Measurements from ENCODE around the gene VTI1A. TPM values are rescaled to one million over a fixed set of nuclear protein-coding genes. Genes with fewer than 3 reads are reported as not detected.

The VTI1A gene
- total RNA-seq, 2 donors from 2014 or later: 53.3 to 57.5 TPM

DNA sequence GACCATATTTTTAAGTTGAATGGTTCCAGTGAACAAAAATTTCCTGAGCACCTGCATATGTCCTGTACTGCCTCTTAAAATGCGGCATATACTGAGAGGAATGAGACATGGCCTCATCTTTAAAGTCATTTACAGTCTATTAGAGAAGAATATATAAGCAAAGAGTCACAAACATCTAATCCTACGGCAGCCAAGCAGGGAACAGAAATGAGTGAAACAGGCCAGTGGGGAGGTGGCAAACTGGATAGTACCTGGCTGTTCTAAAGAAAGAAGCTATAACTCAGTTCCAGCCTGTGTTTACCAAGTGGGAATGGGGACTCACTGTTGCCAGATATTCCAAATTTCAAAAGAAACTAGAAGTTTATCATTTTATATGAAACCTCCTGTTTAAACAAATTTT is 211.4 kb downstream of the VTI1A start:
- no peaks in the 10 kb centered on the region for H3K9me3 ChIP-seq
- H3K36me3 ChIP-seq: no peaks in the 10 kb centered on the region
- no peak overlapping the region for H3K4me3 ChIP-seq
- TF ChIP-seq POLR2AphosphoS5 (IDR thresholded peaks at IDR 0.05): no peak
- no peak for TF ChIP-seq POLR2A (IDR thresholded peaks at IDR 0.05)
- DNase-seq (ENCODE audit: low spot score): no peak
- 61% methylated on average over 2 of the region's 2 CpGs for WGBS
- H3K27me3 ChIP-seq (replicated peaks; ENCODE audit: insufficient read depth): no peaks in the 10 kb centered on the region
- H3K27ac ChIP-seq: no peak overlapping the region
- H3K4me1 ChIP-seq (replicated peaks): no peaks in the 10 kb centered on the region
- intact Hi-C loops (cut with DNase I): no loop called here

DNA sequence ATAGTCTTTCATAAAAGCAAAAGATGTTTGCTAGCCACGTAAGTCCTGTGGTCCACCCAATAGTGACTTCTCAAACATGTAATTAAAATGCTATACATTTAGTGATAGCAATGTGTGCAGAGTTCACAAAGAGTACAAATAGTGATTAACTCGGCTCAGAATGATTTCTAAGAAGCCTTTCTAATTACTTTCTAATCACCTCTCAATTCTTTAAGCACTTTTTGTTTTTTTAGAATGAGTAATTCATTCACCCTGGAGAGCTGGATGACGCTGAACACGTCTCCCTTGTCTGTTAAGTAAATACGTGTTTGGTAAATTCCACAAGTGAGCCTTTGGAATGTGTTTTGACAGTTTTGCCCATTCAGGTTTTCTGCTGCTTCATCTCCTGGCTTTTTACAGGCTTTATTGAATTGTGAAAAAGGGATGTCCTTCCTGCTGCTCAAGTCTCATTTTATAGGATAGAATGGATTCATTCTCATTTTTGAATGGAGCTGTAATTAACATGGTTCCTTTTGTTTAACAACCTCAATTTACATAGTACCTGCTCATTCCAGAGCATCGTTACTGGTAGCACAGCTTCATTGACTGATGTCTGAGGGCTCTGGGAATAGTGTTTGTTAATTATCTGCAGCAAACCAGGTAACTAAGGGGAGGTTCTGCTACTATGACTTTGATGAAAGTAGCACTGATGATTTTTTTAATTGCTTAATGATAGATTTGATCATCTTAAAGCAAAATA is 212.1 kb downstream of the VTI1A start:
- Histone ChIP-seq H3K27me3 (replicated peaks; ENCODE audit: insufficient read depth) (no peaks in the 10 kb centered on the region), H3K4me3 (no peak overlapping the region), H3K9me3 (no peaks in the 10 kb centered on the region), H3K27ac (no peak overlapping the region), H3K36me3 (no peaks in the 10 kb centered on the region), H3K4me1 (replicated peaks) (no peaks in the 10 kb centered on the region)
- DNase-seq (ENCODE audit: low spot score): no peak
- 46% methylated on average over 6 of the region's 6 CpGs for WGBS
- TF ChIP-seq POLR2A (IDR thresholded peaks at IDR 0.05) (no peak), POLR2AphosphoS5 (IDR thresholded peaks at IDR 0.05) (no peak)
- TF ChIP-seq, protein P1, sequence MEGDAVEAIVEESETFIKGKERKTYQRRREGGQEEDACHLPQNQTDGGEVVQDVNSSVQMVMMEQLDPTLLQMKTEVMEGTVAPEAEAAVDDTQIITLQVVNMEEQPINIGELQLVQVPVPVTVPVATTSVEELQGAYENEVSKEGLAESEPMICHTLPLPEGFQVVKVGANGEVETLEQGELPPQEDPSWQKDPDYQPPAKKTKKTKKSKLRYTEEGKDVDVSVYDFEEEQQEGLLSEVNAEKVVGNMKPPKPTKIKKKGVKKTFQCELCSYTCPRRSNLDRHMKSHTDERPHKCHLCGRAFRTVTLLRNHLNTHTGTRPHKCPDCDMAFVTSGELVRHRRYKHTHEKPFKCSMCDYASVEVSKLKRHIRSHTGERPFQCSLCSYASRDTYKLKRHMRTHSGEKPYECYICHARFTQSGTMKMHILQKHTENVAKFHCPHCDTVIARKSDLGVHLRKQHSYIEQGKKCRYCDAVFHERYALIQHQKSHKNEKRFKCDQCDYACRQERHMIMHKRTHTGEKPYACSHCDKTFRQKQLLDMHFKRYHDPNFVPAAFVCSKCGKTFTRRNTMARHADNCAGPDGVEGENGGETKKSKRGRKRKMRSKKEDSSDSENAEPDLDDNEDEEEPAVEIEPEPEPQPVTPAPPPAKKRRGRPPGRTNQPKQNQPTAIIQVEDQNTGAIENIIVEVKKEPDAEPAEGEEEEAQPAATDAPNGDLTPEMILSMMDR (IDR thresholded peaks at IDR 0.05): no peak
- intact Hi-C loops (cut with DNase I): no loop called here

DNA sequence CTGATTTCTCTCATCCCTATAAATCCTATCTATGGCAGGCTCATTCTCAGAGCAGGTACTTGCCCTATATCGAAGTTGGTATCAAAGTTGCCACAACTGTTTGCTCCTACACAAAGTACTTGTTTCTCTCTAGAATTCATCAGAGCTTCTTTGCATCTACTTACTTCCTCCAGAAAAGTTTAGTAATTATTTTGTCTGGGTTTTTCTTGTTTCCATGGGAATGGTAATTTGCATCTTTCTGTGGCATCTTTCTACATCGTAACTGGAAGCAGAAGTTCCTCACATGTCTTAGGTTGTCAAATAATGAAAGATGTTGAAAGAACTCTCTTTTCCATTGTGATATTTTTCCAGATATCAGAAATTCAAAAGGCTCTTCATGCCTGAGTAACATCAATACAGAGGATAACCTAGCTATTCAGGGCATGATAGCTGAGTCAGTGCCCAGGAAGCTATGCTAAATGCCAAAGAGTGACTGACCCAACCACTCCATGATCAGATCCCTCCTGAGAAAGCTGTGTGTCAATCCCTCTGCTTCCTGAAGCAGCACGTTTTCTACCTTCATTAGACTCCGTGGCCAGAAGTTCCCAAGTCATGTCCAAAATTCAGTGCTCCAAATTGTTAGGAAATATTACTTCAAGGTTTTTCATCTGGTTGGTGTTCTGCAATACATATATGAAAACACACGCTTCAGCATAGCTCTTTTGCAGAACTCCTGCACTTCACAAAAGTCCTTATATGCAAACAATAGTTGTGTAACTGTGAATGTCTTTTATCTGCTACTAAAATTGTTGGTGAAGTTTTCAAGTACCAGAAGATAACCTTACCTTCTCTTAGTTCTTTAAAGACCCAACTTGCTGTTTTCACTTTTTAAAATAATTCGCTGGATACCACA is 216.5 kb downstream of the VTI1A start:
- H3K9me3 ChIP-seq: no peaks in the 10 kb centered on the region
- H3K27me3 ChIP-seq (replicated peaks; ENCODE audit: insufficient read depth): no peaks in the 10 kb centered on the region
- DNase-seq (ENCODE audit: low spot score): no peak
- WGBS: 96% methylated on average over 6 of the region's 6 CpGs
- no peaks in the 10 kb centered on the region for H3K36me3 ChIP-seq
- no peaks in the 10 kb centered on the region for H3K4me1 ChIP-seq (replicated peaks)
- no peak for TF ChIP-seq POLR2A (IDR thresholded peaks at IDR 0.05)
- no peak for TF ChIP-seq POLR2AphosphoS5 (IDR thresholded peaks at IDR 0.05)
- TF ChIP-seq, protein P1 (IDR thresholded peaks at IDR 0.05): no peak
- intact Hi-C loops (cut with DNase I): no loop called here
- no peak overlapping the region for H3K4me3 ChIP-seq
- no peak overlapping the region for H3K27ac ChIP-seq

DNA sequence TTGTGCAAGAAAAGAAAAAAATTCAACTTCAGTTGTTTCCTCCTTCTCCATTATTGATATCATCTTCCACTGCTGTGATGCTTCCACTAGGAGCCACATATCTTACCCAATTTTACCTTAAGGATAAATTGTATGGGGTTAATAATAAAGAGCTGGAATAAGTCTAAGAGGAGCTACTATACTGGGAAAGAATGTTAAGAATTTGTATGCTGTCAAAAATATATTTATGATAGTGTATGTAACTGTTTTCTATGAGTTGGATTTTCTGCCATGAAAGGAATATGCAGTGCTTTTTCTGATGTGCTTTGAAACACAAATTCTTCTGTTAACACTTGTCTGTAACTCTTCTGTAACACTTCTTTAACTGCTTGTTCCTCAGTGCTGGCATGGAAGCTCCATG is 219.1 kb downstream of the VTI1A start:
- H3K27ac ChIP-seq: no peak overlapping the region

DNA sequence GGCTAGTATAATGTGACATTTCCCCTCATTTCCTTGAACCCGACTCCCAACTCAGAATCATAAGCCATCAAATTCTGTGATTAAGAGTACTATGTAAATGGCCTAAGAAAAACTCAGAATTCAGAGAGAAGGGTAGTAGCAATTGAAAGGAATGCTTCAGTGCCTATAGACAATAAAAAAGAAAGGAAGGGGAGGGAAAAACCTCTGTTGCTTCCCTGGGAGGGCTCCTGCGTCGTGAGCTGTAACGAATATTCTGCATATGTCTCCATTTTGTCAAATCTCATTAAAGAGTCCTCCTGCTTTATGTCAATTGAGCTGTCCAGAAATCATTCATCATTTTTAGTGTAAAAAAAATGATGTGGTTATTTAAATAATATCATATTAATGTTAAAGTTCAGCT is 223.0 kb downstream of the VTI1A start:
- DNase-seq (ENCODE audit: low spot score): no peak
- Histone ChIP-seq H3K4me1 (replicated peaks) (no peaks in the 10 kb centered on the region), H3K4me3 (no peak overlapping the region), H3K9me3 (no peaks in the 10 kb centered on the region), H3K27me3 (replicated peaks; ENCODE audit: insufficient read depth) (no peaks in the 10 kb centered on the region), H3K27ac (no peak overlapping the region), H3K36me3 (no peaks in the 10 kb centered on the region)
- intact Hi-C loops (cut with DNase I): no loop called here
- TF ChIP-seq POLR2A (IDR thresholded peaks at IDR 0.05): no peak
- TF ChIP-seq, protein P1 (IDR thresholded peaks at IDR 0.05): no peak
- TF ChIP-seq POLR2AphosphoS5 (IDR thresholded peaks at IDR 0.05): no peak
- 96% methylated on average over 4 of the region's 4 CpGs for WGBS

More for the DNA sequence above, 219.1 kb downstream of the VTI1A start:
- H3K27me3 ChIP-seq (replicated peaks; ENCODE audit: insufficient read depth): no peaks in the 10 kb centered on the region
- no peaks in the 10 kb centered on the region for H3K4me1 ChIP-seq (replicated peaks)
- H3K4me3 ChIP-seq: no peak overlapping the region
- DNase-seq (ENCODE audit: low spot score): no peak
- no peak for TF ChIP-seq POLR2A (IDR thresholded peaks at IDR 0.05)
- TF ChIP-seq POLR2AphosphoS5 (IDR thresholded peaks at IDR 0.05): no peak
- TF ChIP-seq, protein P1 (IDR thresholded peaks at IDR 0.05): no peak
- H3K36me3 ChIP-seq: no peaks in the 10 kb centered on the region
- no peaks in the 10 kb centered on the region for H3K9me3 ChIP-seq
- intact Hi-C loops (cut with DNase I): no loop called here
